ENCODE data around the gene SCGB1D4.

SCGB1D4 gene

GRCh38 chr11:62273284-62273683 is 25.6 kb downstream of the SCGB1D4 start:
- no peak overlapping the region for H3K4me3 ChIP-seq (ENCODE audit: low read length)
- DNase-seq (ENCODE audit: low read depth), result no peak
- TF ChIP-seq CTCF (conservative IDR thresholded peaks at IDR 0.05; ENCODE audit: low read depth, low read length), result no peak

GRCh38 chr11:62269654-62270278 is 29.1 kb downstream of the SCGB1D4 start, which contains the start of gene SCGB2A2:
SCGB2A2 (plus strand) TSS chr11:62270158; CDS start chr11:62270217, 59 bp downstream.
- H3K4me3 ChIP-seq (ENCODE audit: low read length), result no peak within 1 kb of the TSS
- no peak for DNase-seq (ENCODE audit: low read depth)
- TF ChIP-seq CTCF (conservative IDR thresholded peaks at IDR 0.05; ENCODE audit: low read depth, low read length), result peak; percentile 45

- no peak for DNase-seq (ENCODE audit: low read depth)
- no peak for TF ChIP-seq CTCF (conservative IDR thresholded peaks at IDR 0.05; ENCODE audit: low read depth, low read length)
These were observed 31.3 kb downstream of the SCGB1D4 start for GRCh38 chr11:62267576-62267975.

GRCh38 chr11:62267050-62267449 is 31.8 kb downstream of the SCGB1D4 start:
- no peak for DNase-seq (ENCODE audit: low read depth)
- TF ChIP-seq CTCF (conservative IDR thresholded peaks at IDR 0.05; ENCODE audit: low read depth, low read length), result no peak
- no peak overlapping the region for H3K4me3 ChIP-seq (ENCODE audit: low read length)

More at GRCh38 chr11:62267576-62267975, 31.3 kb downstream of the SCGB1D4 start:
- no peak overlapping the region for H3K4me3 ChIP-seq (ENCODE audit: low read length)

- TF ChIP-seq CTCF (conservative IDR thresholded peaks at IDR 0.05; ENCODE audit: low read depth, low read length), result no peak
- no peak overlapping the region for H3K4me3 ChIP-seq (ENCODE audit: low read length)
- DNase-seq (ENCODE audit: low read depth), result no peak
These were observed 32.3 kb downstream of the SCGB1D4 start for GRCh38 chr11:62266558-62266957.

GRCh38 chr11:62264004-62264403 is 34.9 kb downstream of the SCGB1D4 start:
- no peak for TF ChIP-seq CTCF (conservative IDR thresholded peaks at IDR 0.05; ENCODE audit: low read depth, low read length)
- no peak overlapping the region for H3K4me3 ChIP-seq (ENCODE audit: low read length)
- DNase-seq (ENCODE audit: low read depth), result no peak

GRCh38 chr11:62260261-62260953 is 38.5 kb downstream of the SCGB1D4 start:
- H3K4me3 ChIP-seq (ENCODE audit: low read length), result no peak overlapping the region
- no peak for TF ChIP-seq CTCF (conservative IDR thresholded peaks at IDR 0.05; ENCODE audit: low read depth, low read length)
- DNase-seq (ENCODE audit: low read depth), result no peak
